K562 (cell line): ENCODE results near the gene PCK2. TPM values are rescaled to one million over a fixed set of nuclear protein-coding genes. Genes with fewer than 3 reads are reported as not detected.

Source experiments
- ATF7 ChIP-seq: fragments of 450-650 bp; IDR thresholded peaks from 2 replicates; pipeline ENCODE4 v1.7.1; 2014; ENCODE audit warnings: mild to moderate bottlenecking, moderate library complexity
- CHD1 ChIP-seq: fragments of 200-600 bp; sonication (generic); IDR thresholded peaks from one replicate; pipeline ENCODE4 v1.6.1; 2012; ENCODE audit warnings: mild to moderate bottlenecking, moderate library complexity, low read length, inconsistent platforms
- EGR1 ChIP-seq: fragments of 450-650 bp; conservative IDR thresholded peaks from 2 replicates; pipeline ENCODE4 v1.6.1; 2017; ENCODE audit warnings: mild to moderate bottlenecking
- GTF2E2 ChIP-seq: fragments of 200-800 bp; sonication (Bioruptor generic); IDR thresholded peaks from 2 replicates; pipeline ENCODE4 v1.6.1; 2016; ENCODE audit warnings: missing genetic modification characterization, missing compliant biosample characterization
- MCM5 ChIP-seq: fragments of 450-650 bp; IDR thresholded peaks from 2 replicates; pipeline ENCODE4 v1.6.1; 2016; ENCODE audit warnings: low read depth
- MTA3 ChIP-seq: fragments of 450-650 bp; formaldehyde crosslinking; IDR thresholded peaks from 2 replicates; pipeline ENCODE4 v1.6.1; 2017; ENCODE audit warnings: mild to moderate bottlenecking, borderline replicate concordance
- NFIX ChIP-seq: fragments of 250-450 bp; sonication (Bioruptor Pico); IDR thresholded peaks from 2 replicates; pipeline ENCODE4 v1.4.0; 2020; ENCODE audit warnings: low read depth, mild to moderate bottlenecking, moderate library complexity
- PPARD ChIP-seq: fragments of 250-450 bp; sonication (Bioruptor Pico); IDR thresholded peaks from 2 replicates; pipeline ENCODE4 v1.8.0; 2022; ENCODE audit warnings: inconsistent platforms, mild to moderate bottlenecking, moderate library complexity
- PURB ChIP-seq: sonication (generic); formaldehyde crosslinking; IDR thresholded peaks from 2 replicates; pipeline ENCODE4 v1.9.0; 2021; ENCODE audit warnings: low read depth, mild to moderate bottlenecking, missing genetic modification reagents
- SAFB2 ChIP-seq: fragments of 200-400 bp; formaldehyde crosslinking; IDR thresholded peaks from 2 replicates; pipeline ENCODE4 v1.6.1; 2018; ENCODE audit warnings: borderline replicate concordance, low read length, low read depth, moderate library complexity; ENCODE audit not compliant: severe bottlenecking
- SIX5 ChIP-seq, 2 experiments: IDR thresholded peaks; 2 replicates each; pipeline ENCODE4 v1.6.1; 2011; ENCODE audit warnings: low read length in 2 of 2, borderline replicate concordance in 1 of 2, low read depth in 1 of 2, mild to moderate bottlenecking in 1 of 2, moderate library complexity in 1 of 2; ENCODE audit not compliant: insufficient read depth in 1 of 2
- SMARCB1 ChIP-seq: IDR thresholded peaks from 2 replicates; pipeline ENCODE4 v1.6.1; 2011; ENCODE audit warnings: improper control_type of control experiment, low read depth; ENCODE audit not compliant: insufficient read length
- SMARCE1 ChIP-seq: fragments of 450-650 bp; IDR thresholded peaks from 2 replicates; pipeline ENCODE4 v1.7.1; 2016; ENCODE audit warnings: mild to moderate bottlenecking
- TCF7 ChIP-seq: sonication (generic); IDR thresholded peaks from 2 replicates; pipeline ENCODE4 v1.6.1; 2016; ENCODE audit warnings: antibody characterized with exemption, borderline replicate concordance
- ZFX ChIP-seq: sonication (generic); formaldehyde crosslinking; IDR thresholded peaks from 2 replicates; pipeline ENCODE4 v1.8.0; 2022; ENCODE audit warnings: mild to moderate bottlenecking, missing genetic modification reagents, moderate library complexity
- ZNF165 ChIP-seq: fragments of 250-450 bp; sonication (Bioruptor Pico); IDR thresholded peaks from 2 replicates; pipeline ENCODE4 v1.4.0; 2020; ENCODE audit warnings: borderline replicate concordance
- polyA plus RNA-seq, 8 experiments: library from polyadenylated mRNA; depleted of rRNA in 4 of 8; stranded (reverse) in 5 of 8; unstranded in 3 of 8; fragments of >200 nt; fragmentation: Nextera tagmentation in 2 of 8; fragmentation: Illumina TruSeq in 1 of 8; extraction: Ambion mirVana in 2 of 8; extraction: Trizol in 1 of 8; gene quantifications; 2 replicates each; pipeline versions ENCODE4 v1.2.1 to v1.2.3, GENCODE V29; 2011 to 2014; ENCODE audit warnings: inconsistent platforms in 1 of 8, missing spikeins in 1 of 8
- total RNA-seq, 7 experiments: library from RNA; depleted of rRNA in 6 of 7; stranded (reverse); fragments of >200 nt in 6 of 7; fragmentation: Illumina TruSeq in 2 of 7; extraction: Trizol in 2 of 7; gene quantifications; 2 replicates each; pipeline versions ENCODE4 v1.2.1 to v1.2.3, GENCODE V29; 2011 to 2021; ENCODE audit warnings: low replicate concordance in 1 of 7
- TF ChIP-seq, protein P1 (sequence below): sonication (generic); formaldehyde crosslinking; IDR thresholded peaks from 2 replicates; pipeline ENCODE4 v1.8.0; 2022; ENCODE audit warnings: mild to moderate bottlenecking, missing genetic modification reagents
- TF ChIP-seq, protein P2 (sequence below), 2 experiments: fragments of 150-350 bp in 1 of 2; IDR thresholded peaks; 2 replicates each; pipeline ENCODE4 v1.6.1; 2012 to 2016; ENCODE audit warnings: low read depth in 2 of 2, low read length in 2 of 2, mild to moderate bottlenecking in 1 of 2, moderate library complexity in 1 of 2
- TF ChIP-seq, protein P3 (sequence below): fragments of 250-450 bp; sonication (Bioruptor Pico); IDR thresholded peaks from 2 replicates; pipeline ENCODE4 v1.6.1; 2021; ENCODE audit warnings: mild to moderate bottlenecking
- TF ChIP-seq, protein P4 (sequence below): sonication (generic); formaldehyde crosslinking; IDR thresholded peaks from 2 replicates; pipeline ENCODE4 v1.8.0; 2022; ENCODE audit warnings: mild to moderate bottlenecking, missing genetic modification reagents
- TF ChIP-seq, protein P5 (sequence below): fragments of 250-450 bp; sonication (Bioruptor Pico); IDR thresholded peaks from 2 replicates; pipeline ENCODE4 v1.8.0; 2021; ENCODE audit warnings: borderline replicate concordance, mild to moderate bottlenecking, moderate library complexity; ENCODE audit not compliant: poor library complexity, severe bottlenecking

Gene PCK2
- total and polyA plus RNA-seq, 9 of the 15 experiments (the other 6 are each of a cell fraction or from before 2014, with no cell fraction given) = 3.3 to 60.9 (median 30.4) TPM

DNA sequence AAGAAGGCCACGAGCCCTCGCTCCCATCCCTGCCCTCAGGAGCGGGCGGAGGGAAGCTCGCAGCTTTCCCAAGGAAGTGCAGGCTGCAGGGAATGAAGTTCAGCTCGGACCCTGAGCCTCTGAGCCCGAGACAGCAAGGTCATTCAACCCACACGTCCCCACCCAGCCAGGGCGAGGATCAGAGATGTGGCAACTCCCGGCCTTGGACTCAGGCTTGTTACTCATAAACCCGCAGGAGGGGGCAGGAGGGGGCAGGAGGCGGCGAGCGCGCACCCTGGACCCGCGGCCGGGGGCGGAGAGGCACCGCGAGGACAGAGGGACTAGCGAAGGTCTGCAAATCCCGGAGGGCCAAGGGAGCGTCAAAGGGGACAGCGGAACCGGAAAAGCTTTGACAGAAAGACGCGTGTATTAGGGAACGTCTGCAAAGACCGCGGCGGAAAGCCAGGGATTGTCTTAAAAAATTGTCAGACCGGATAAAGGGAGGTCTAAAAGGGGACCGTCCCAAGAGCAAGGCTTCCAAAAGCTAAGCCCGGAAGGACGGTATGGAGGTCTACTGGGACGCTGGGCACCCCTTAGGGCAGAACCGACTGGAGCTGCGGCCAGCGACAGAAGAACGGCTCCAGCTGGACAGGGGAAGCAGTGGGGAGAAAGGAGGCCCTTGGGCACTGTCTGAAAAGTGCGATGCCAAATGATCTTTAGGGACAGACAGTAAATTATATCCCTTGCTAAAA, 19.9 kb downstream of the PCK2 start (continued):
- TF ChIP-seq, protein P1, sequence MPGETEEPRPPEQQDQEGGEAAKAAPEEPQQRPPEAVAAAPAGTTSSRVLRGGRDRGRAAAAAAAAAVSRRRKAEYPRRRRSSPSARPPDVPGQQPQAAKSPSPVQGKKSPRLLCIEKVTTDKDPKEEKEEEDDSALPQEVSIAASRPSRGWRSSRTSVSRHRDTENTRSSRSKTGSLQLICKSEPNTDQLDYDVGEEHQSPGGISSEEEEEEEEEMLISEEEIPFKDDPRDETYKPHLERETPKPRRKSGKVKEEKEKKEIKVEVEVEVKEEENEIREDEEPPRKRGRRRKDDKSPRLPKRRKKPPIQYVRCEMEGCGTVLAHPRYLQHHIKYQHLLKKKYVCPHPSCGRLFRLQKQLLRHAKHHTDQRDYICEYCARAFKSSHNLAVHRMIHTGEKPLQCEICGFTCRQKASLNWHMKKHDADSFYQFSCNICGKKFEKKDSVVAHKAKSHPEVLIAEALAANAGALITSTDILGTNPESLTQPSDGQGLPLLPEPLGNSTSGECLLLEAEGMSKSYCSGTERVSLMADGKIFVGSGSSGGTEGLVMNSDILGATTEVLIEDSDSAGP (CRISPR knock-in tag) = peak; percentile 88
- TF ChIP-seq PPARD (no peak), SIX5 (IDR thresholded peaks at IDR 0.05; ENCODE audit: borderline replicate concordance in 1 of 2, insufficient read depth in 1 of 2, low read depth in 1 of 2, low read length in 2 of 2) (no peak), EGR1 (peak; percentile 95), SAFB2 (no peak), ZNF165 (CRISPR knock-in tag) (no peak), GTF2E2 (tag) (peak; percentile 57; the same call in 1 of the 2 replicates), TCF7 (0 out of 2 replicates have a peak, but pooled peaks have one; percentile 22), MTA3 (no peak), SMARCB1 (no peak), ZFX (CRISPR knock-in tag) (peak; percentile 92), SMARCE1 (0 out of 2 replicates have a peak, but pooled peaks have one; percentile 39), CHD1 (no peak), PURB (CRISPR knock-in tag) (no peak), NFIX (CRISPR knock-in tag) (no peak), MCM5 (no peak), ATF7 (no peak; the same call in 1 of the 2 replicates)
- TF ChIP-seq, protein P2, sequence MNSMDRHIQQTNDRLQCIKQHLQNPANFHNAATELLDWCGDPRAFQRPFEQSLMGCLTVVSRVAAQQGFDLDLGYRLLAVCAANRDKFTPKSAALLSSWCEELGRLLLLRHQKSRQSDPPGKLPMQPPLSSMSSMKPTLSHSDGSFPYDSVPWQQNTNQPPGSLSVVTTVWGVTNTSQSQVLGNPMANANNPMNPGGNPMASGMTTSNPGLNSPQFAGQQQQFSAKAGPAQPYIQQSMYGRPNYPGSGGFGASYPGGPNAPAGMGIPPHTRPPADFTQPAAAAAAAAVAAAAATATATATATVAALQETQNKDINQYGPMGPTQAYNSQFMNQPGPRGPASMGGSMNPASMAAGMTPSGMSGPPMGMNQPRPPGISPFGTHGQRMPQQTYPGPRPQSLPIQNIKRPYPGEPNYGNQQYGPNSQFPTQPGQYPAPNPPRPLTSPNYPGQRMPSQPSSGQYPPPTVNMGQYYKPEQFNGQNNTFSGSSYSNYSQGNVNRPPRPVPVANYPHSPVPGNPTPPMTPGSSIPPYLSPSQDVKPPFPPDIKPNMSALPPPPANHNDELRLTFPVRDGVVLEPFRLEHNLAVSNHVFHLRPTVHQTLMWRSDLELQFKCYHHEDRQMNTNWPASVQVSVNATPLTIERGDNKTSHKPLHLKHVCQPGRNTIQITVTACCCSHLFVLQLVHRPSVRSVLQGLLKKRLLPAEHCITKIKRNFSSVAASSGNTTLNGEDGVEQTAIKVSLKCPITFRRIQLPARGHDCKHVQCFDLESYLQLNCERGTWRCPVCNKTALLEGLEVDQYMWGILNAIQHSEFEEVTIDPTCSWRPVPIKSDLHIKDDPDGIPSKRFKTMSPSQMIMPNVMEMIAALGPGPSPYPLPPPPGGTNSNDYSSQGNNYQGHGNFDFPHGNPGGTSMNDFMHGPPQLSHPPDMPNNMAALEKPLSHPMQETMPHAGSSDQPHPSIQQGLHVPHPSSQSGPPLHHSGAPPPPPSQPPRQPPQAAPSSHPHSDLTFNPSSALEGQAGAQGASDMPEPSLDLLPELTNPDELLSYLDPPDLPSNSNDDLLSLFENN (IDR thresholded peaks at IDR 0.05; ENCODE audit: low read depth in 2 of 2, low read length in 2 of 2) = no peak
- TF ChIP-seq, protein P3, sequence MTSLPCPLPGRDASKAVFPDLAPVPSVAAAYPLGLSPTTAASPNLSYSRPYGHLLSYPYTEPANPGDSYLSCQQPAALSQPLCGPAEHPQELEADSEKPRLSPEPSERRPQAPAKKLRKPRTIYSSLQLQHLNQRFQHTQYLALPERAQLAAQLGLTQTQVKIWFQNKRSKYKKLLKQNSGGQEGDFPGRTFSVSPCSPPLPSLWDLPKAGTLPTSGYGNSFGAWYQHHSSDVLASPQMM (CRISPR knock-in tag) = no peak
- TF ChIP-seq, protein P4, sequence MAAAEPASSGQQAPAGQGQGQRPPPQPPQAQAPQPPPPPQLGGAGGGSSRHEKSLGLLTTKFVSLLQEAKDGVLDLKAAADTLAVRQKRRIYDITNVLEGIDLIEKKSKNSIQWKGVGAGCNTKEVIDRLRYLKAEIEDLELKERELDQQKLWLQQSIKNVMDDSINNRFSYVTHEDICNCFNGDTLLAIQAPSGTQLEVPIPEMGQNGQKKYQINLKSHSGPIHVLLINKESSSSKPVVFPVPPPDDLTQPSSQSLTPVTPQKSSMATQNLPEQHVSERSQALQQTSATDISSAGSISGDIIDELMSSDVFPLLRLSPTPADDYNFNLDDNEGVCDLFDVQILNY (CRISPR knock-in tag) = no peak
- TF ChIP-seq, protein P5, sequence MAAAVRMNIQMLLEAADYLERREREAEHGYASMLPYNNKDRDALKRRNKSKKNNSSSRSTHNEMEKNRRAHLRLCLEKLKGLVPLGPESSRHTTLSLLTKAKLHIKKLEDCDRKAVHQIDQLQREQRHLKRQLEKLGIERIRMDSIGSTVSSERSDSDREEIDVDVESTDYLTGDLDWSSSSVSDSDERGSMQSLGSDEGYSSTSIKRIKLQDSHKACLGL (CRISPR knock-in tag) = no peak
